Iris pigment epithelial cell (primary cell): ENCODE measurements around the gene TSPAN7.

Experiments used
- DNase-seq: peaks from one replicate; pipeline ENCODE4 v3.0.0-alpha.2; 2011; ENCODE audit warnings: low read depth

TSPAN7 gene

GRCh38 chrX:38694394-38694793 lies 133.1 kb downstream of the TSPAN7 start:
- no peak for DNase-seq

DNA sequence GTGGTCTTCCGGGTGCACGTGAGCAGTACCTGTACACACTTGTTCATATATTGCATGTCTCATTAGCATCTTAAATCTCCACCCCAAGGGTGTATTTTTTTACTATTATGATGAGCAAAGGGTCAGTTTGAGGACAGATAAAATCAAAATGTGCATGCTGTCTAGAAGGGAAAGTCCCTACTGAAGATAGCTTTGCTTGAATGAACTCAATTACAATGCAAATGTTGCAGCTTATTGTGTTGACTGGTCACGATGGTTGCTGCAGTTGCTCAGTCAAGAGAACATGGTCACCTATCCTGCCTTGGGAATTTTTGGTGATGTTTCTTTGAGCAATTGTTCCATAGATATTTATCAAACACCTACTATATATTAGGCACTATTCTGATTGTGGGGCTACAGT lies 136.1 kb downstream of the TSPAN7 start:
- DNase-seq = no peak

GRCh38 chrX:38699121-38699520 lies 137.8 kb downstream of the TSPAN7 start:
- no peak for DNase-seq

- no peak for DNase-seq
Measured at GRCh38 chrX:38699696-38700095, 138.4 kb downstream of the TSPAN7 start.

GRCh38 chrX:38701073-38701472 lies 139.7 kb downstream of the TSPAN7 start:
- DNase-seq = no peak

DNA sequence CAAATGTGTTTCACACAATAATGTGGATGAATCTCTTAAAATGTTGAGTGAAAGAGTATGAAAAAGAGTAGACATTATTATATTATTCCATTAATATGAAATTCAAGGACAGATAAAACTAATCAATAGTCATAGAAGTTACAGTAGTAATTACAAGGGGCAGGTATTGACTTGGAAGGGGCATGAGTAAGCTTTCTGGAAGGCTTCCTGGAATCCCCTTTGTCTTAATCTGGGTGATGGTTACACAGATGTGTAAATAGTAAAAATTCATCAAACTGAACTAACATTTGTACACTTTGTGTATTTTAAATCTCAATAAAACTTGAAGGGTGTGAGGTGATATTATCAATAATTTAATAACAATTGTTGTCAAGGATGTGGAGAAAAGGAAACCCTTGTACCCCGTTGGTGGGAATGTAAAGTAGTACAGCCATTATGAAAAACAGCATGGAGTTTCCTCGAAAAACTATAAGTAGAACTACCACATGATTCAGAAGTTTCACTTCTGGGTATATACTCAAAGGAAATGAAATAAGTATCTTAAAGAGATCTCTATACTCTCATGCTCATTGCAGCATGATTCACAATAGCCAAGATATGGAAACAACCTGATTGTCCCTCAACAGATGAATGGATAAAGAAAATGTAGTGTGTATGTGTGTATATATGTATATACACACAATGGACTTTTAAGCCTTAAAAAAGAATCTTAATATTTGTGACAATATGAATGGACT lies 143.0 kb downstream of the TSPAN7 start:
- no peak for DNase-seq

GRCh38 chrX:38717871-38718270 lies 156.5 kb downstream of the TSPAN7 start:
- peak; percentile 35 for DNase-seq

DNA sequence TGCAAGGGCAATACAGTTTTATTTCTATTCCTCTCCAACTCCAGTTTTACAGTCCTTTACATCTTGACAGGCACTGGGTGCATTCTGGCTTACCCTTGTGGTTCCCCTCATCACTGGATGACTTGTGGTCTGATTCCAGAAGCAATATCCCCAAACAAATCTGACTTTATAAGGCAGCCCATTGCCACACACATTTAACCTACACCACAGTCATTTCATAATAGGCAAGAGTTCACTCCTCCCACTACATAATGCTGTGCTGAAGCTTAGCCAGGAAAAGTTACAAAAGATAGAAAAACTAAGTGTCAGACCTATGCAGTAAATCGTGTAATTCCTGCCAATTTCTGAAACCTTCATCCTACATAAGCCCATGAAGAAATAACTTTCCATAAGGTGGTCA lies 157.0 kb downstream of the TSPAN7 start:
- no peak for DNase-seq

DNA sequence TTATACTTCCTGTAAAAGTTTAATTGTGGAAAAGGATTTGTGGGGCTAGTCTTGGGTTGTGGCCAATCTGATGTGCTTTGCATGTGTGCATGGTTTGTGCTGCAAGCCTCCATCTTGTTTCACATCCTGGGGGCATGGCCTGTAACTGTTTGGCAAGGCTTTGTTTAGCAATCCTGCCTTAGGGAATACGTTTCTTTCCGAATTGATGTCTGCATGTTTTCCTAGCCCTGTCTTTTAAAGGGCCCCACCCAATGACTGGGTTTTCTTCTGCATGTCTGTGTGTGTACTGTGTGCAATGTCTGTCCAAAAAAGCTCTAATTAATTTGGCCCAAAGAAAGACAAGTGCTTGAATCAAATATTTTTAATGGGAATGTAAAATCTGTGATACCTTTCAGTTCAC lies 165.3 kb downstream of the TSPAN7 start:
- DNase-seq = no peak

DNA sequence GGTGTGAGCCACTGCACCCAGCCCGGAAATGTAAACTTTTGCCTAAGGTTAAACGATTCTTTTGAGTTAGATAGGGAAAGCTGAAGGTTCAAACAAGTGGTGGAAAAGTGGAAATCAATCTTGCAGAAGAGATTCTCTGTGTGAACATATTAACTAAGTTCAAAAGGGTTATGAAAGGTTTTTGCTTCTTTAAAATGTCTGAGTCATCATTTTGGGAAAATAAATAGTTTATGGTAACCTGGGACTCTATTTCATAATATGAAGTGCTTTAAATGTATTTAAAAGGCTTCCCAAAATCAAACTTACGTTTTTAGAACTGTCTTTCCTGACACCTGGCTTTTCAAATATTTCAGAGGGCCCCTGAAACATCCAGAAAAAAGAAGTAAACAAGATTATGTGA lies 166.3 kb downstream of the TSPAN7 start:
- no peak for DNase-seq

- DNase-seq = no peak
Measured at GRCh38 chrX:38732866-38733265, 171.5 kb downstream of the TSPAN7 start.
